ENCODE measurements around the gene TMEM234. TPM values are rescaled to one million over a fixed set of nuclear protein-coding genes. Genes with fewer than 3 reads are reported as not detected.

The TMEM234 gene
- total RNA-seq, 1 donor from 2014 or later = 12.2 TPM

DNA sequence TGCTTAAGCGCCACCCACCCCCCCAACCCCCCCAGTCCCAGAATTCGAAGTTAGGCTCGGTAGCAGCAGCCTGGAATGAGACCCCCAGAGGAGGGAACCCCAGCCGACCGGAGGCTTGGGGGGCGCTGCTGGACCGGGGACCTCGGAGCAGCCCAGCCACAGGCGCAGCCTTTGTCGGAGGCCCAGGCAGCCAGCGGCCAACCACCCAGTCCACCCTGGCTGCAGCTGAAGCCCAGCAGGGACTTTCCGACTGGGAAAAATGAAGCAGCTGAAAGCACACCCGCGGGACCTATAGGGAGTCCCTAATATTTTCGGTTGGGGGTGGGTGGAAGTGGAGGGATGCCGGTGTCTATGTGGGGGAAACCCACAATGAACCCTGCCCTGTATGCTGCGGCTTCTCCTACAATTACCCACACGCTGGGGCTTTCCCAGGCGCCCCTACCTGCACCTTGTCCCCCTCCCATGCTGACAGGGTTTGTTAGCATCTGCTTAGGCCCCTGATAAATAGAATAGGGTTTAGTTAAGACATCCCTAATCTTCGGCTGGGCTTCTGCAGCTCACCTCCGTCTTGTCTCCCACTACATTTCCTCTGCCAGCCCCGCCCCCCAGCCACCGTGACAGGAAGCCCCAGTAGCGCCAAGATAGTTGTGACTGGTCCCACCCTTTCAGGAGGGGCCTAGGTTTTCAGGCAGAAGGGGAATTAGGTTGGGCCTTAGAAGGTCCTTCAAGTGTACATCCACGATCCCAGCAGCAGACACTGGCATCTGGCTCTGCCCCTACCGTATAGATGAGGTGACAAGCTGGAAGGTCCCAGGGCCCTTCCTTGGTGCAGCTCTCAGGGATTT lies 20.9 kb downstream of the TMEM234 start:
- FAIRE-seq (no peak), DNase-seq (ENCODE audit: low spot score in 2 of 2) (peak in 1 of 2 donors; percentile 53)

GRCh38 chr1:32200226-32201010 lies 21.7 kb downstream of the TMEM234 start, which contains the start of gene CCDC28B:
TSS of gene CCDC28B (plus strand) at chr1:32200595. CDS start at chr1:32201936, 1,341 bp downstream.
- FAIRE-seq = no peak
- peak; percentile 59 to 79 for DNase-seq (ENCODE audit: low spot score in 2 of 2)

DNA sequence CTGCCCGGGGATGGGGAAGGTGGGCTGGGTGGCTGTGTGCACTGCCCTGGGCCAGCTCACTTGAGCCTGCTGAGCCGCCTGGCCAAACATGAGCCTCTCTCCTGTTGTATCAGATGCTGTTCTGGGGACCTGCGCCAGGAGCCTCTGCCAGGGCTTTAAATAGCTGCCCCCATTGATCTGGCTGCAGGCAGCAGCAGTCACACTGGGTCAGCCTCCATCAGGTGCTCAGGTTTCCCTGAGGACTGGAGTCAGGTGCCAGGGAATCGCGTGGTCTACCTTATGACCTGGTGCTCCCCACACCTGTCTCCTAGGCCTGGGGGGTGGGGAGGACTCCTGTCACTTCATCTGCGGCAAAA lies 22.5 kb downstream of the TMEM234 start:
- DNase-seq (ENCODE audit: low spot score in 2 of 2) (peak in 1 of 2 donors; percentile 38), FAIRE-seq (no peak)

DNA sequence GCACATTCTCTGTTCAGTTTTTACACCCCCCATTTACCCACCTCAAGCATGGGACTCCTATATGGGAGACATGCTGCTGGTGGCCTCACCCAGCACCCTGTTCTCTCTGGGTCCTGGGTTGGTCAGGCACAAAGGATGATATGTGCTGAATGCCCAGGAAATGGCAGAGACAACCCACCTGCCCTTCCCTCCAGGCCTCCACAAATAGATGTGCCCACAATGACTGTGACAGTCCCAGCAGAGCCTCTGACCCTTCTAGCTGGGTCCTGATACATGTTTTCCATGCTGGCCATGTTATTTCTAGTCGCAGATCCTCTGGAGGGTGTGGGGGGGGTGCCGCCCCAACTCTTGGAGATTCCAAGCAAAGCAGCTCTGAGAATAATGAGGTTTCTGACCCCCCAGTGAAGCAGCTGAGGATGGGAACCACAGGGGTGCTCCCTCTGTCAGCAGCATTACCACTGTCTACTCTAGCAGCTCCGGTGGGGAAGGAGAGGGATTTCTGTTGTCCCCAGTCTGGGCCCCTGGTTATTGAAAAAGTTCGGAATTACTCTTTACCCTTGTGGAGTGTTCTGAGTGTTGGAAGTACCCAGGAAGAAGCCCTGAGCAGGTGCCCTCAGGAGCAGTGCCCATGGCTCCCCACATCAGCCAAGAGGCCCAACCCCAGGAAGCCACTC lies 23.0 kb downstream of the TMEM234 start:
- DNase-seq (ENCODE audit: low spot score in 2 of 2) (no peak), FAIRE-seq (no peak)

DNA sequence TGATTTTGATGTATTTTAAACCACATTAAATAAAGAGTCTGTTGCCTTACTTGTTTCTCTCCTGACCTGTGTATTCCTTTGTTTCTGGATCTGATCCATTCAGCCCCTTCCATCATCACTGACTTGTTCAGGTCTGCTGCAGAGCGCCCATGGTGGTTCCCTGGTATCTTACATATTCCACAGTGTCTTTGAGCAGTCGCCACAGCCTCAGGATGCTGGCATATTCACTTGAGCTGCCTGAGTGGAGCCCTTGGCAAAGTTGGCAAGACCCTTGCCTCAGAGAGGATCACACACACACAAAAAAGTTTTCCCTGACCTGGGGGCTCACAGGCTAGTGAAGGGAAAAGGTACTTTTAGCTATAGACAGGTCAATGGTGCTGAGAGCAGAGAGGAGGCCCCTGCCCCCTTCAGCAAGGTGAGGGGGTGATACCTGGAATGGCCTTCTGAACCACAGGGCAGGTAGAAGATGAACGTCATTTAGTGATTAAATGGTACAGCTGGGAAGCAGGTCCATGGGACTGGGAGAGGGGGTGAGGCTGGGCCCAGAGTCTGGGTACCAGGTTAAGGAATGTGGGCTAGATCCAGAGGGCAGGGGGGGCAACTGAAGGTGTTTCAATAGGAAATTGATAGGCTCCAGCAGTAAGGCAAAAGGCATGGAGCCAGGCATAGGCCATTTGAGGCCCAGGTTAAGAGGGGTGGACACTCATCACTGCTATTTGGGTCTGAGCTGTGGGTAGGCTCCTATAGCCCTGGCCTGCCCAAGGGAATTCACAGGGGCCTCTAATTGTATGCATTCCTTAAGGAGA lies 23.7 kb downstream of the TMEM234 start:
- no peak for FAIRE-seq
- no peak for DNase-seq (ENCODE audit: low spot score in 2 of 2)

DNA sequence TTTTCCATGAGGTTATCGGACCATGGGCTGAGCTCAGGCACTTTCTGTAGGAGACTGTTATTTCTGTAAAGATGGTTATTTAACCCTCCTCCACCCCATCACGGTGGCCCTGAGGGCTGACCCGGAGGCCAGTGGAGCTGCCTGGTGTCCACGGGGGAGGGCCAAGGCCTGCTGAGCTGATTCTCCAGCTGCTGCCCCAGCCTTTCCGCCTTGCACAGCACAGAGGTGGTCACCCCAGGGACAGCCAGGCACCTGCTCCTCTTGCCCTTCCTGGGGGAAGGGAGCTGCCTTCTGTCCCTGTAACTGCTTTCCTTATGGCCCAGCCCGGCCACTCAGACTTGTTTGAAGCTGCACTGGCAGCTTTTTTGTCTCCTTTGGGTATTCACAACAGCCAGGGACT lies 24.3 kb downstream of the TMEM234 start:
- FAIRE-seq (no peak), DNase-seq (ENCODE audit: low spot score in 2 of 2) (no peak)

DNA sequence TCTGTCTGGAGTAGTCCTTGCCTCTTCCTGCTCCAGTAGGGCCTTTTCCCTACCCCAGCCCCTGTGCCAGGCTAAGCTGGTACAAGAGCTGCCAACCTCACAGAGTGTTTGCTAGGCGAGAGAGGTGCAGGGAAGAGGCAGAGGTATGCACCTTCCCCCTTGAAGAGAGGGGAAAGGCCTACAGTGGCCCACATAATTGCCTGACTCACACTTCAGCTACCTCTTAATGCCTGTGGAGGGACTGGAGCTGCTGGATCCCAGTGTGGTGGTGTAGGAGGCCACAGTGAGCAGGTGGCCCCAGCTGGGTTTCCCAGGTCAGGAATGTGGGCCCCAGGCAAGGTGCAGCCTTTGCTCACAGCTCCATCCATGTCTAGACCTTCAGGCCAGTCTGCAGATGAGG lies 25.1 kb downstream of the TMEM234 start:
- no peak for FAIRE-seq
- DNase-seq (ENCODE audit: low spot score in 2 of 2) = no peak

- no peak for DNase-seq (ENCODE audit: low spot score in 2 of 2)
- FAIRE-seq = no peak
Observed at GRCh38 chr1:32195972-32196823, 26.0 kb downstream of the TMEM234 start.

DNA sequence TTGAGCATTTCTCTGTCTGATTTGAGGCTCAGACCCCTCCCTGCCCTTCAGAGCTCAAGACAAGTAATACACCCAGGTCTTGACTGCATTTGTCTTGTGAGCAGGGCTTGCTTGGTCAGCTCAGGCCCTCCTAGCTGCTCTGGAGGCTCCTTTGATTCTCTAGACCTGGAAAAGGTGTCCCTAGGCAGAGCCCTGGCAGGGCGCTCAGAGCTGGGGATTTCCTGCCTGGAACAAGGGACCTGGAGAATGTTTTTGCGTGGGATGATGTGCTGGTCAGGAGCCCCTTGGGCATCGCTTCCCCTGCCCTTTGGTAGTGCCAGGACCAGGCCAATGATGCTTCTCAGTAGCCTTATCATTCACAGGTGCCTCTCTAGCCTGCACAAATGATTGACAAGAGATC lies 26.6 kb downstream of the TMEM234 start:
- no peak for FAIRE-seq
- DNase-seq (ENCODE audit: low spot score in 2 of 2) = no peak

DNA sequence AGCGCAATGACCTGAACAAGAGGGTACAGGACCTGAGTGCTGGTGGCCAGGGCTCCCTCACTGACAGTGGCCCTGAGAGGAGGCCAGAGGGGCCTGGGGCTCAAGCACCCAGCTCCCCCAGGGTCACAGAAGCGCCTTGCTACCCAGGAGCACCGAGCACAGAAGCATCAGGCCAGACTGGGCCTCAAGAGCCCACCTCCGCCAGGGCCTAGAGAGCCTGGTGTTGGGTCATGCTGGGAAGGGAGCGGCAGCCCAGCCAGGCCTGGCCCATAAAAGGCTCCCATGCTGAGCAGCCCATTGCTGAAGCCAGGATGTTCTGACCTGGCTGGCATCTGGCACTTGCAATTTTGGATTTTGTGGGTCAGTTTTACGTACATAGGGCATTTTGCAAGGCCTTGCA lies 27.2 kb downstream of the TMEM234 start:
- FAIRE-seq (no peak), DNase-seq (ENCODE audit: low spot score in 2 of 2) (no peak)

DNA sequence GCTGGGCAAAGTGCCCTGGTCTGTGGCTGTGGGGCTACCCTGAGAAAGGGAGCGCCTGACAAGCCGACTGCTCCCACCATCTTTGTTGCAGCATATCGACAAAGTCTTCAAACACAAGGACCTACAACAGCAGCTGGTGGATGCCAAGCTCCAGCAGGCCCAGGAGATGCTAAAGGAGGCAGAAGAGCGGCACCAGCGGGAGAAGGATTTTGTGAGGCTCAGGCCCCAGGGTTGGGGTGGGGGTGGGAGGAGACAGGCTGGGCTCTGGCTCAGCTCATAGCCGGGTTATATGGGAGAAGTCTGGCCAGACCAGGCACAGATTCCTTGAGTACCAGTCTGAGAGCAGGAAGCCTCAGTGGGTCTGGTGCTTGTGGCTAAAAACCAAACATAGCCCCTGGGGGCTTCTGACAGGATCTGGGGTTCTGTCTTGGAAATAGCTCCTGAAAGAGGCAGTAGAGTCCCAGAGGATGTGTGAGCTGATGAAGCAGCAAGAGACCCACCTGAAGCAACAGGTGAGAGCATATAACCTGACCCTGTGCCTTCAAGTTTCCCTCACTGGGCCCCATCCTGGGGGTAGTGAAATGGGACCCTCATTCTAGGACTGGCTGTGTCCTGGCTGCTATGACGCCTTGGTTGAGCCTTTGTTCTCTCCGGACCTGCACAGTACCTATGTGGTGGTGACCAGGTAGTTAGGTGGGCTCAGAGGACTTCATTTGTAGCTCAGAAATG lies 29.8 kb downstream of the TMEM234 start:
- FAIRE-seq = no peak
- no peak for DNase-seq (ENCODE audit: low spot score in 2 of 2)

DNA sequence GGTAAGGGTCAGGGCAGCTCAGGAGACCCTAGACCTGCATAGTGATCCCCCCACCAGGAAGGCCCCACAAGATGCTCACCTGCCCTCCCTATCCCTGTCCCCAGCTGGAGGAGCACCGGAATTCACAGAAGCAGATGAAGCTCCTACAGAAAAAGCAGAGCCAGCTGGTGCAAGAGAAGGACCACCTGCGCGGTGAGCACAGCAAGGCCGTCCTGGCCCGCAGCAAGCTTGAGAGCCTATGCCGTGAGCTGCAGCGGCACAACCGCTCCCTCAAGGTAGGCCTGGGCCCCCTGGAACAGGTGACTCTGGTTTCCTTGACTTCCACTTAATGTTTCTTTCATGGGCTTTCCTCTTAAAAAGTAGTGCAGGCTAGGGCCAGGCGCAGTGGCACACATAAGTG lies 34.3 kb downstream of the TMEM234 start:
- FAIRE-seq (no peak), DNase-seq (ENCODE audit: low spot score in 2 of 2) (no peak)

DNA sequence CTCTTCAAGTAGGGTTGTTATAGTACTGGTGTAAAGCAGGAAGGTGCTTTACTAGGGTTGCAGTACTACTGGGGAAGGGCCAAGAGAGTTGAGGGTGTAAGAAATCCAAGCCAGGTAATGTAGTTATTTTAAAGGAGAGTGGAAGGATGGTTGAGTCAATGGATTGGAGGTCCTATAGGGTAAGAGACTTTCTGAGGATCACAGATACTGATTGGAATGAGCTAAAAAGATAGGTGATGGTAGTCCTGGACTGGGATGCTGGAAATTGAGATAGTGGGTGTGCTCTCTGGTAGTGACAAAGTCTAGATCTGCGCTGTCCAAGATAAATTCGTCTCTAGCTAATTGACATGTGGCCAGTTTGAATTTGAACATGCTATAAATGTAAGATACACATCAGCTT lies 35.7 kb downstream of the TMEM234 start:
- DNase-seq (ENCODE audit: low spot score in 2 of 2) (no peak), FAIRE-seq (no peak)

DNA sequence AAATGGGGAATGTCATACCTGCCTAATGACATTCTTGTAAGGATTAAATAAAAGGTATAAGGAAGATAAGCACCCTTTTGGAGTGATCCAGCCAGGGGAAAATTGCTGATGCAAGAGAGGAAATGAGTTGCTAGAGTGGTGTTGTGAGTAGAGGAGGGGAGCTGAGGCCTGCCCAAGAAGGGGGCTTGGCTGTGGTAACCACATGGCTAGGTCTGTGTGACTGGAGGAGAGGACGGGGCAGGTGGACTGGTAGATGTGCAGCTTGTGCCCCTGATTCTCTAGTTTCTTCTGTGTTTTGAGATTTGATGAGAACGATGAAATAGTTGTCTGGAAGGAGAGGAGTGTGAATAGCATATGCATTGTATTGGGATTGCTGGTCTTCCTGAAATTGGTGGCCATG lies 36.1 kb downstream of the TMEM234 start:
- DNase-seq (ENCODE audit: low spot score in 2 of 2) = no peak

DNA sequence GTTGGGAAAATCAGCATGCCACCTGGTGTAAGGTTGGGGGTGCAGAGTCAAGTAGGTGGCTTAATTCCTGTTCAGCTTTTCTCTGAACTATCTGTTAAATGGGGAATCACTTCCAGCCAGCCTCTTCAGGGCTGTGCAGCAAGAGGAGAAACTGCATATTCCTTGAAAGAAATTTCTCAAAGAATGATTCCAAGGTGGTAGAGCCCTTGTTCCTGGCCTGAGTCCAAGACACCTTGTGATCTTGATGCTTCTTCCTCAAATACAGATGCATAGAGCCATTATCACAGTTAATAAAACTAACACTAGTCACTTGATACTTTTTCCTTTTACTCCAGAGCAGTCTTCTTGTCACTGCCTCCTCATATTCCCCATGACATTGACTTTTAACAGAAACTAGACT lies 37.5 kb downstream of the TMEM234 start:
- no peak for DNase-seq (ENCODE audit: low spot score in 2 of 2)
- no peak for FAIRE-seq

More for the DNA sequence above, 36.1 kb downstream of the TMEM234 start:
- FAIRE-seq = no peak

DNA sequence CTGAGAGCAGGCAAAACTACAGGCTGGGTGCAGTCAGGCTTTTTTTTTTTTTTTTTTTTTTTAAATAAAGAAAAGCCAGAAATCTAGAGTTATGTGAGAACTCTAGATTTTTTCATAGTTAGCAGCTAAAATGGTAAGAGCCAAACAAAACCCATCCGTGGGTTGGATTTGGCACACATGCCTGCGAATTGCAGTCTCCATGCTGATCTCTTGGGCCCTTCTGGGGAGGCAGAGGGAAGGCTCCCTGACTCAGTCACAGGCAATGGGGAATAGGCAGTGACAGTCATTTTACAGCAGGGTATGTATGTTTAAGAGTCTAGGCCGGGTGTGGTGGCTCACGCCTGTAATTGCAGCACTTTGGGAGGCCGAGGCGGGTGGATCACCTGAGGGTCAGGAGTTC lies 40.1 kb downstream of the TMEM234 start:
- FAIRE-seq (no peak), DNase-seq (ENCODE audit: low spot score in 2 of 2) (no peak)

GRCh38 chr1:32181563-32181962 lies 40.6 kb downstream of the TMEM234 start:
- no peak for DNase-seq (ENCODE audit: low spot score in 2 of 2)
- FAIRE-seq = no peak

GRCh38 chr1:32181065-32181464 lies 41.1 kb downstream of the TMEM234 start:
- FAIRE-seq (no peak), DNase-seq (ENCODE audit: low spot score in 2 of 2) (no peak)
